ENCODE data around the gene PRIMA1.

GRCh38 chr14:93784878-93785277 is 3.4 kb downstream of the PRIMA1 start:
- TF ChIP-seq, protein P1, sequence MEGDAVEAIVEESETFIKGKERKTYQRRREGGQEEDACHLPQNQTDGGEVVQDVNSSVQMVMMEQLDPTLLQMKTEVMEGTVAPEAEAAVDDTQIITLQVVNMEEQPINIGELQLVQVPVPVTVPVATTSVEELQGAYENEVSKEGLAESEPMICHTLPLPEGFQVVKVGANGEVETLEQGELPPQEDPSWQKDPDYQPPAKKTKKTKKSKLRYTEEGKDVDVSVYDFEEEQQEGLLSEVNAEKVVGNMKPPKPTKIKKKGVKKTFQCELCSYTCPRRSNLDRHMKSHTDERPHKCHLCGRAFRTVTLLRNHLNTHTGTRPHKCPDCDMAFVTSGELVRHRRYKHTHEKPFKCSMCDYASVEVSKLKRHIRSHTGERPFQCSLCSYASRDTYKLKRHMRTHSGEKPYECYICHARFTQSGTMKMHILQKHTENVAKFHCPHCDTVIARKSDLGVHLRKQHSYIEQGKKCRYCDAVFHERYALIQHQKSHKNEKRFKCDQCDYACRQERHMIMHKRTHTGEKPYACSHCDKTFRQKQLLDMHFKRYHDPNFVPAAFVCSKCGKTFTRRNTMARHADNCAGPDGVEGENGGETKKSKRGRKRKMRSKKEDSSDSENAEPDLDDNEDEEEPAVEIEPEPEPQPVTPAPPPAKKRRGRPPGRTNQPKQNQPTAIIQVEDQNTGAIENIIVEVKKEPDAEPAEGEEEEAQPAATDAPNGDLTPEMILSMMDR (IDR thresholded peaks at IDR 0.05; ENCODE audit: insufficient read depth, low read length, poor library complexity, severe bottlenecking), result no peak
- TF ChIP-seq EZH2phosphoT487 (conservative IDR thresholded peaks at IDR 0.05; ENCODE audit: low read length), result no peak
